ENCODE data around the gene CISTR. TPM values are rescaled to one million over a fixed set of nuclear protein-coding genes. Genes with fewer than 3 reads are reported as not detected.

The CISTR gene
- total and polyA plus RNA-seq, 11 donors = 0.24 to 4.4 (median 2.2) TPM; not detected in 1

- TF ChIP-seq CTCF (IDR thresholded peaks at IDR 0.05) = no peak
- no peak for TF ChIP-seq POLR2A (IDR thresholded peaks at IDR 0.05)
- intact Hi-C loops (cut with DNase I) = no loop called here
- WGBS, 4 donors = 10 to 19% (median 13%) methylated on average over 2 of the region's 2 CpGs
These were observed 25.4 kb downstream of the CISTR start for GRCh38 chr12:53726341-53726740.

GRCh38 chr12:53725824-53726223, 26.0 kb downstream of the CISTR start:
- no peak for TF ChIP-seq CTCF (IDR thresholded peaks at IDR 0.05)
- TF ChIP-seq POLR2A (IDR thresholded peaks at IDR 0.05) = no peak
- Histone ChIP-seq H3K4me1 (peaks cover 0 to 24% (median 19%) of the 10 kb centered on the region in 12 donors), H3K36me3 (peaks cover 0 to 46% (median 43%) of the 10 kb centered on the region in 9 donors), H3K27me3 (no peaks in the 10 kb centered on the region), H3K9me3 (no peaks in the 10 kb centered on the region), H3K27ac (peak overlapping the region in 1 of 12 donors; percentile 17), H3K4me3 (peak overlapping the region in 9 of 12 donors; percentile 65 to 97 (median 79))
- 33 to 48% (median 39%) methylated on average over 4 of the region's 4 CpGs for WGBS, 4 donors
- DNase-seq (no peak), ATAC-seq (no peak)
- intact Hi-C loops (cut with DNase I) = no loop called here

More at GRCh38 chr12:53726341-53726740, 25.4 kb downstream of the CISTR start:
- Histone ChIP-seq H3K9me3 (no peaks in the 10 kb centered on the region), H3K27me3 (no peaks in the 10 kb centered on the region), H3K4me1 (peaks cover 0 to 24% (median 19%) of the 10 kb centered on the region in 12 donors), H3K4me3 (peak overlapping the region; percentile 64 to 97 (median 80)), H3K36me3 (peaks cover 0 to 40% (median 37%) of the 10 kb centered on the region in 9 donors), H3K27ac (peak overlapping the region in 5 of 12 donors; percentile 73 to 90 (median 81))
- DNase-seq = no peak
- ATAC-seq = no peak

- Histone ChIP-seq H3K4me3 (no peak overlapping the region), H3K27me3 (no peaks in the 10 kb centered on the region), H3K9me3 (no peaks in the 10 kb centered on the region), H3K36me3 (peaks cover 0 to 76% (median 74%) of the 10 kb centered on the region in 9 donors), H3K27ac (no peak overlapping the region), H3K4me1 (peaks cover 0 to 22% (median 17%) of the 10 kb centered on the region in 12 donors)
- intact Hi-C loops (cut with DNase I) = no loop called here
- WGBS, 4 donors = 88 to 95% (median 93%) methylated on average over 3 of the region's 3 CpGs
- TF ChIP-seq CTCF (IDR thresholded peaks at IDR 0.05) = no peak
- TF ChIP-seq POLR2A (IDR thresholded peaks at IDR 0.05) = no peak
- no peak for ATAC-seq
- DNase-seq = no peak
These were observed 29.2 kb downstream of the CISTR start for GRCh38 chr12:53722450-53723041.

GRCh38 chr12:53720946-53721345, 30.8 kb downstream of the CISTR start:
- intact Hi-C loops (cut with DNase I) = no loop called here
- no peaks in the 10 kb centered on the region for H3K27me3 ChIP-seq
- ATAC-seq (no peak), DNase-seq (no peak)
- 68 to 74% (median 72%) methylated on average over 1 of the region's 1 CpG for WGBS, 4 donors
- H3K4me3 ChIP-seq = no peak overlapping the region
- H3K36me3 ChIP-seq = peaks cover 0 to 92% (median 90%) of the 10 kb centered on the region in 9 donors
- peaks cover 0 to 20% (median 9%) of the 10 kb centered on the region in 12 donors for H3K4me1 ChIP-seq
- no peaks in the 10 kb centered on the region for H3K9me3 ChIP-seq
- H3K27ac ChIP-seq = no peak overlapping the region
- TF ChIP-seq POLR2A (IDR thresholded peaks at IDR 0.05) = no peak
- TF ChIP-seq CTCF (IDR thresholded peaks at IDR 0.05) = no peak

Measured in heart left ventricle (tissue), 16 donors.